ENCODE data around the gene SFXN1.

DNA sequence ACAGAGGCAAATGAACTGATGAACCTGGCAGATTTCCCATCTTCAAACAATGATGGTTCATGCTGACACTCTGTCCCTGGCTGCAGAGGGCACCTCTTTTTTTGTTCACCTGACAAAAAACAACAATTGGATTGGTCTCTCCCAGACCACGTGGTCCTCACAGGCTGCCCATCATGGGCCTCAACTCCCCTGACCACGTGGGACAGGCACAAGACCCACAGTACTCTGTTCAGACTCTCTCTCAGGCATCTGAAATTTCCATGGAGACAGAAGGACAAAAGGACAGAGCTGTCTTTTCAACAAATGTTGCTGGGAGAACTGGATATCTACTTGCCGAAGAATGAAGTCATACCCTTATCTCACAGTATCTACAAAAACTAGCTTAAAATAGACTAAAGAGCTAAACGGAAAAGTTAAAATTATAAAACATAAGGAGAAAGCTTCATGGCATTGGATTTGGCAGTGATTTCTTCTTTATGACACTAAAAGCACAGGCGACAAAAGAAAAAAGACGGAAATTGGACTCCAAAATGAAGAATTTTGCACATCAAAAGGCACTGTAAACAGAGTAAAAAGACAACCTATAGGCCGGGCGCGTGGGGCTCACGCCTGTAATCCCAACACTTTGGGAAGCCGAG lies 22.1 kb upstream of the SFXN1 start:
- TF ChIP-seq EZH2phosphoT487 (IDR thresholded peaks at IDR 0.05; ENCODE audit: insufficient read depth, low read depth): no peak
- TF ChIP-seq EZH2 (IDR thresholded peaks at IDR 0.05; ENCODE audit: insufficient read depth, poor library complexity, severe bottlenecking): no peak
